Subcutaneous adipose tissue (tissue), 4 donors: ENCODE data around the gene ATP6V1A. TPM values are rescaled to one million over a fixed set of nuclear protein-coding genes. Genes with fewer than 3 reads are reported as not detected.

Experiments
- total RNA-seq, 4 donors: library from RNA; depleted of rRNA; stranded (reverse); fragments of >200 nt; gene quantifications; one replicate each; pipeline ENCODE4 v1.1.0, GENCODE V29; 2016
- TF ChIP-seq, protein P1 (sequence below): fragments of 450-650 bp; IDR thresholded peaks from one replicate; pipeline ENCODE4 v1.5.1; 2016; ENCODE audit warnings: low read depth, mild to moderate bottlenecking, control low read depth, antibody characterized with exemption, moderate library complexity

The ATP6V1A gene
- total RNA-seq, 4 donors from 2014 or later, result 36.5 to 81.6 (median 52.6) TPM

DNA sequence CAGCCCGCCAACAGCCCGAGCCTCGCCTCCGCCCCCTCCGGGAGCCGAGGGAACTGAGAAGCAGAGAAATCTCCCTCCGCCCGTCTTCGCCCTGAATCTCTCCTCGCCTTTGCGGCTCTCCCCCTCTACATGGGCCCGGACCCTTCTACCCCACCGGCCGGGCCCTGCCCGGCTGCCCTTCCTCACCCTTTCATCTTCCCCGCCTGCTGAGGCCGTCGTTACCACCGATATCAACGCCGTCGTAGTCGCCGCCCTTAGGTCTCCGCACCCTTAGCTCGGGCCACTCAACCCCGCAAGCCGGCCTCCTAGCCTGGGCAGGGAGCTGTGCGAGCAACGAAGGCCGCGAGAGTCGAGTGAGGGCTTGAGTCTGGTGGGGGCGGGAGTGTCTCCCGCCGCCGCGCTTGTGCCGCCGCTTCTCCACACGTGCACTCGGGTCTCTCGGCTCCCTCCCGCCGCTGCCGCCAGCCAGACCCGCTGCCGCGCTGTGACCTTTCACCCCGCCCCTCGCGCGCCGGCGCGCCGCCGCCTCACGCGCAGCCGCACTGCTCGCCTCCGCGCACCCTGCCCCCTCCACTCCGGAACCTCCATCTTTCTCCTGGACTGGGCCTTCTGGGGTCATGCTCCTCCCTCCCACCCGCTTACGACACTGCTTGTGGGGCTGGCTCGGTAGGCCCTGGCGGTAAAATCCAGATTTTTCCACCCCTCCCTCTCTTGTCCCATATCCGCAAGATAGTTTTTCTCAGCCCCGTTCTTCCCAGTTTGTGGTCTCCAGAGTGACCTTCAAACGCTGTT lies 883 bp upstream of the ATP6V1A start, which contains the start of gene NAA50:
Gene NAA50, minus strand, starts transcription at position 494 of the 792 bp plus-strand sequence. Its CDS starts 300 bp downstream, at position 194.
- TF ChIP-seq, protein P1, sequence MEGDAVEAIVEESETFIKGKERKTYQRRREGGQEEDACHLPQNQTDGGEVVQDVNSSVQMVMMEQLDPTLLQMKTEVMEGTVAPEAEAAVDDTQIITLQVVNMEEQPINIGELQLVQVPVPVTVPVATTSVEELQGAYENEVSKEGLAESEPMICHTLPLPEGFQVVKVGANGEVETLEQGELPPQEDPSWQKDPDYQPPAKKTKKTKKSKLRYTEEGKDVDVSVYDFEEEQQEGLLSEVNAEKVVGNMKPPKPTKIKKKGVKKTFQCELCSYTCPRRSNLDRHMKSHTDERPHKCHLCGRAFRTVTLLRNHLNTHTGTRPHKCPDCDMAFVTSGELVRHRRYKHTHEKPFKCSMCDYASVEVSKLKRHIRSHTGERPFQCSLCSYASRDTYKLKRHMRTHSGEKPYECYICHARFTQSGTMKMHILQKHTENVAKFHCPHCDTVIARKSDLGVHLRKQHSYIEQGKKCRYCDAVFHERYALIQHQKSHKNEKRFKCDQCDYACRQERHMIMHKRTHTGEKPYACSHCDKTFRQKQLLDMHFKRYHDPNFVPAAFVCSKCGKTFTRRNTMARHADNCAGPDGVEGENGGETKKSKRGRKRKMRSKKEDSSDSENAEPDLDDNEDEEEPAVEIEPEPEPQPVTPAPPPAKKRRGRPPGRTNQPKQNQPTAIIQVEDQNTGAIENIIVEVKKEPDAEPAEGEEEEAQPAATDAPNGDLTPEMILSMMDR, result no peak

DNA sequence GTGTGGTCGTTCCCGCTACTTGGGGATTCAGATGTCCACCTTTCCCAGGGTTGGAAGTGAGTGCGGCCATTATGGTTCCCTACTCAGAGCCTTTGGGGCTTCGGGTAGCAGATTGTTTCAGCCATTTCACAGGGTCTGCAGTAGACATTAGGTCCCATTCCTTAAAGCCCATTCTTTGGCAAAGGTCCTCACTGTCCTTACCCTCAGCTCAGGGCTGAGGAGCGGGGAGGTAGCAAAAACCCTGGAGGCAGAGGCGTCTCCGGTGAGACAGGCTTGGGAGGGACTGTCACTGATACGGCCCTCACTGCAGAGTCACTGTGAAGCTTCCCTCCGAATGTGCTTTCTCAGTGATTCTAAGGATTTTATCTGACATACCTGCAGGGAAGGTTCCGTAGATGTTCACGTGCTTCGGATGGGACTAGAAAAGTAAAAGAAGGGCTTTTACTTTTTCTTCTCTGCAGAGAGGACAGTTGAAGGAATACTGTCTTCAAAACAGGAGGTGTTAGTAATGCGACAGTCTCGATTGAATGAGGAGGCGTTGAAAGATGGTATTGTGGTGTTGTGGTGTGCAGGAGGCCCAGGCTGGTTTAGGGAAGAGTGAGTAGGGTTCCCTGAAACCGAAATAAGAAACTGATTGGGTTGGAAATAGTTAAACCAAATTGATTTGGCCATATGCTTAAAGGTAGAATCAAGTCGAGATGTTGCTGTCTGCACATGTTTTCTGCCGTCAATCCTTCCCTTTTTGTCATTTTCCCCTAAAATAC lies 630 bp downstream of the ATP6V1A start:
- TF ChIP-seq, protein P1, result no peak

DNA sequence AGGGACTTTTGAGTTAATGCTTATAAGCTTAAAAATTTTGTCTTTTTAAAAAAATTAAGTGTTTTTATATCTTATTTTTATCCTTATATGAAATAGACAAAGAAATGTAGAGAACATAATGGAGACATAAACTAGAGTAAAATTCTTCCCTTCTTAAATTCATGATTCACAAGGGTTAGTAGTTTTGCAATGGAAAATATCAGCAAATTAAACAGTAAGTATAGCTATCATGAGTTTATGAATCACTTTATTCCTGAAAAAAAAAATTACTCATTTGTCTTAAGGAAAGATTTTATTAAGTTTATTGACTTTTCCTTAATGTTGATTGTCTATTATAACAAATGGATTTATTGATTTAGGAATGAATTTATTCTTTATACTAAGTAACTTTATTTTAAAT lies 4.3 kb downstream of the ATP6V1A start:
- TF ChIP-seq, protein P1, result no peak

DNA sequence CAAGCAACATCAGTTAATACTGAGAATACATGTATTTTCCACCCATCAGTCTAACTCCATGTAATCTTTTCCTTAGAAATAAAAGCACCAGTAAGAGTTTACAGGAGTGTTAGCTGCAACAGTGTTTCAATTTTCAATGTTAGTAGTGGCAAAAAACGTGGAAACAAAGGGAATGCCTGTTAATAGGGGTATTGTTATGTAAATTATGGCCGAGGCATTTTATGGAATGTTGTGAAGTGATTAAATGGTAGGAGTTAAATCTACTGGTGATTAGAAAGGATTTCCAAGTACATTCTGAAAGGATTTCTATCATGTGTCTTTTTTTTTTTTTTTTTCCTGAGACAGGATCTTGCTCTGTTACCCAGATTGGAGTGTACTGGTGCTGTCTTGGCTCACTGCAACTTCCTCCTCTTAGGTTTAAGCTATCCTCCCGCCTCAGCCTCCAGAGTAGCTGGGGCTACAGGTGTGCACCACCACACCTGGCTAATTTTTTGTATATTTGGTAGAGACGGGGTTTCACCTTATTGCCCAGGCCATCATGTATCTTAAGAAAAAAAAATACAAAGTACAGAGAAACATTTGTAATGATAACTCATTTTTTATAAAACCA lies 6.6 kb downstream of the ATP6V1A start:
- TF ChIP-seq, protein P1, result no peak

DNA sequence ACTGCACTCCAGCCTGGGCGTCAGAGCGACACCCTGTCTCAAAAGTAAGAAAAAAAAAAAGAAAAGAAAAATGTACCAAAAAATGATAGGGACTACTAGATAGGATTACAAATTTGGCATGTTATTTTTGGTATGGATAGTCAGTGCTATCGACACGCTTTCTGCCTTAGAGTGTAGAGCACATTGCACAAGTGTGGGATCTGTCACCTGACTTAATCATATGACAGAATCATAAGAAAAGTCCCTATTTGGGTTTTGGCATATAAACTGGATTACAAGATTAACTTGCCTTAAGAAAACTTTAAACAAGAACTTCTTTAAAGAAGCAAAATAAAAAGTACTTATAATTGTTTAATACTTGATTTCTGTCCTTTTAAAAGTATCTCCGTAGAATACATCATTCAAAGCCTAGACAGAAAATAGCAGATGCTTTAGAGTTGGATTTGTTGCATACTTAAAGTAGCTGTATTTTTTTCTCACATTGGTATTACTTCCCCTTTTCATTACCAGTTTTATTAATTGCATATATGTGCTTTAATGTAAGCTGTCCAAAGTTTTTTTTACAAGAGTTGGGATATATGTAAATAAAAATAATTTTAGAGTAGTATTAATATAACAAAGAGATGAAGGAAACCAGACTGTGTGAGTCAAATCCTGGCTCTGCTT lies 7.8 kb downstream of the ATP6V1A start:
- TF ChIP-seq, protein P1, result no peak

DNA sequence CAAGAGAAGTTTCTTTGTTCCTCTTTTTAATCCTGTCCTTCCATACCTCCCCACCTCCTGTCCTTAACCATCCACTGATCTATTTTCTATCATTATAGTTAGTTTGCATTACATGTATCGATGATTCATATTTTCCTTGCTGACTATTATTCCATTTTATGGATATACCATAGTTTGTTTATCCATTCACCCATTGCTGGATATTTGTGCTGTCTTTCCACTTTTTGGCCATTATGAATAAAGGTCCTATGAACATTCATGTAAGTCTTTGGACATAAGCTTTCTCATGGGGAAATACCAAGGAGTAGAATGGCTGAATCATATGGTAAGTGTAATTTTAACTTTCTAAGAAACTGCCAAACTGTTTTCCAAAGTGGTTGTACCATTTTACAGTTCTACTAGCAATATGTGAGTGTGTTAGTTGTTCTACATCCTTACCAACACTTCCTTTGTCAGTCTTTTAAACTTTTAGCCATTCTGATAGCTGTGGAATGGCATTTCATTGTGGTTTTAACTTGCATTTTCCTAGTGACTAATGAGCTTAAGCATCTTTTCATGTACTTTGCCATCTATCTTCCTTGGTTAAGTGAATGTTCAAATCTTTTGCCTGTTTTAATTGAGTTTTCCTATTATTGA lies 11.7 kb downstream of the ATP6V1A start:
- TF ChIP-seq, protein P1, result no peak
